HepG2 (cell line): ENCODE measurements around the gene CBFA2T2. TPM values are rescaled to one million over a fixed set of nuclear protein-coding genes. Genes with fewer than 3 reads are reported as not detected.

Experiments used
- GATAD1 ChIP-seq: IDR thresholded peaks from 2 replicates; pipeline ENCODE4 v1.6.1; 2016; ENCODE audit warnings: missing genetic modification reagents, missing compliant biosample characterization
- HOXA3 ChIP-seq: sonication (generic); formaldehyde crosslinking; IDR thresholded peaks from 2 replicates; pipeline ENCODE4 v1.5.0; 2020; ENCODE audit warnings: missing genetic modification reagents
- IRX3 ChIP-seq: sonication (generic); formaldehyde crosslinking; IDR thresholded peaks from 2 replicates; pipeline ENCODE4 v1.8.1; 2023; ENCODE audit warnings: mild to moderate bottlenecking, low read depth, missing genetic modification reagents, borderline replicate concordance
- SOX5 ChIP-seq: IDR thresholded peaks from 2 replicates; pipeline ENCODE4 v1.6.1; 2016; ENCODE audit warnings: borderline replicate concordance
- ZFYVE20 ChIP-seq: sonication (generic); formaldehyde crosslinking; IDR thresholded peaks from 2 replicates; pipeline ENCODE4 v1.8.0; 2023; ENCODE audit warnings: low read depth, mild to moderate bottlenecking, moderate library complexity, missing genetic modification reagents, borderline replicate concordance
- ZMYM2 ChIP-seq: sonication (generic); formaldehyde crosslinking; IDR thresholded peaks from 2 replicates; pipeline ENCODE4 v1.8.0; 2022; ENCODE audit warnings: mild to moderate bottlenecking, missing genetic modification reagents
- ZNF543 ChIP-seq: sonication (generic); formaldehyde crosslinking; IDR thresholded peaks from 2 replicates; pipeline ENCODE4 v1.4.0; 2020; ENCODE audit warnings: mild to moderate bottlenecking, missing genetic modification reagents
- polyA plus RNA-seq, 8 experiments: library from polyadenylated mRNA; depleted of rRNA in 3 of 8; stranded (reverse) in 7 of 8; unstranded in 1 of 8; fragments of >200 nt; fragmentation: Illumina TruSeq in 4 of 8; extraction: Trizol in 4 of 8; gene quantifications; 2 replicates each; pipeline versions ENCODE4 v1.2.1 to v1.2.3, GENCODE V29; 2011 to 2016; ENCODE audit warnings: low read depth in 4 of 8, missing spikeins in 1 of 8, mixed read lengths in 1 of 8; ENCODE audit not compliant: insufficient read depth in 1 of 8
- total RNA-seq, 5 experiments: library from RNA; depleted of rRNA; stranded (reverse); fragments of >200 nt; fragmentation: Illumina TruSeq; extraction: Trizol; gene quantifications; 2 replicates each; pipeline ENCODE4 v1.2.3, GENCODE V29; 2016; ENCODE audit warnings: low read depth in 1 of 5
- TF ChIP-seq, protein P1 (sequence below): sonication (generic); formaldehyde crosslinking; IDR thresholded peaks from 2 replicates; pipeline ENCODE4 v1.4.0; 2020; ENCODE audit warnings: mild to moderate bottlenecking, missing genetic modification reagents, borderline replicate concordance
- TF ChIP-seq, protein P2 (sequence below): sonication (generic); formaldehyde crosslinking; IDR thresholded peaks from 2 replicates; pipeline ENCODE4 v1.5.1; 2020; ENCODE audit warnings: mild to moderate bottlenecking, missing genetic modification reagents, moderate library complexity
- TF ChIP-seq, protein P3 (sequence below): sonication (generic); formaldehyde crosslinking; IDR thresholded peaks from 2 replicates; pipeline ENCODE4 v1.4.0; 2020; ENCODE audit warnings: mild to moderate bottlenecking, missing genetic modification reagents

The CBFA2T2 gene
- total and polyA plus RNA-seq, 2 of the 13 experiments (the other 11 are each of a cell fraction or from before 2014, with no cell fraction given), result 6.3 to 21.2 TPM

DNA sequence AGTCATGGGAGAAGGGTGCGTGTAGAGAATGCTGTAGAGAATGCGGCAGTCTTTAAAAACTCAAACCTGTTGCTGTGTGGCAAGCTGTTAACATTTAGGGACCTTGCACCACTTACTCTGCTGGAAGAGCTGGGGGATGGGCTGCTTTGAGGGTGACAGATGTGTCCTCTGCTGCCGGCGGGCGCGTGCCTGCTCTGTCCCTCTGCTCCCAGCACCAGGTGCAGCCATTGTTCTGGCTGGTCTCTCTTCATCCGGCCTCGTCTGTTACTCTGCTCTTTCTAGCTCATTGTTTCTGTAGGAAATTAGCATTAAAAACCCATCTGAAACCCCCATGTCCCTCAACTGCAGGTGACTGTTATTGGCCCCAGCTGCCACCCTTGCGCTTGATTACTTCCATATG, 78.5 kb downstream of the CBFA2T2 start (continued):
- TF ChIP-seq IRX3 (CRISPR knock-in tag), result no peak
- no peak for TF ChIP-seq GATAD1
- TF ChIP-seq, protein P1, sequence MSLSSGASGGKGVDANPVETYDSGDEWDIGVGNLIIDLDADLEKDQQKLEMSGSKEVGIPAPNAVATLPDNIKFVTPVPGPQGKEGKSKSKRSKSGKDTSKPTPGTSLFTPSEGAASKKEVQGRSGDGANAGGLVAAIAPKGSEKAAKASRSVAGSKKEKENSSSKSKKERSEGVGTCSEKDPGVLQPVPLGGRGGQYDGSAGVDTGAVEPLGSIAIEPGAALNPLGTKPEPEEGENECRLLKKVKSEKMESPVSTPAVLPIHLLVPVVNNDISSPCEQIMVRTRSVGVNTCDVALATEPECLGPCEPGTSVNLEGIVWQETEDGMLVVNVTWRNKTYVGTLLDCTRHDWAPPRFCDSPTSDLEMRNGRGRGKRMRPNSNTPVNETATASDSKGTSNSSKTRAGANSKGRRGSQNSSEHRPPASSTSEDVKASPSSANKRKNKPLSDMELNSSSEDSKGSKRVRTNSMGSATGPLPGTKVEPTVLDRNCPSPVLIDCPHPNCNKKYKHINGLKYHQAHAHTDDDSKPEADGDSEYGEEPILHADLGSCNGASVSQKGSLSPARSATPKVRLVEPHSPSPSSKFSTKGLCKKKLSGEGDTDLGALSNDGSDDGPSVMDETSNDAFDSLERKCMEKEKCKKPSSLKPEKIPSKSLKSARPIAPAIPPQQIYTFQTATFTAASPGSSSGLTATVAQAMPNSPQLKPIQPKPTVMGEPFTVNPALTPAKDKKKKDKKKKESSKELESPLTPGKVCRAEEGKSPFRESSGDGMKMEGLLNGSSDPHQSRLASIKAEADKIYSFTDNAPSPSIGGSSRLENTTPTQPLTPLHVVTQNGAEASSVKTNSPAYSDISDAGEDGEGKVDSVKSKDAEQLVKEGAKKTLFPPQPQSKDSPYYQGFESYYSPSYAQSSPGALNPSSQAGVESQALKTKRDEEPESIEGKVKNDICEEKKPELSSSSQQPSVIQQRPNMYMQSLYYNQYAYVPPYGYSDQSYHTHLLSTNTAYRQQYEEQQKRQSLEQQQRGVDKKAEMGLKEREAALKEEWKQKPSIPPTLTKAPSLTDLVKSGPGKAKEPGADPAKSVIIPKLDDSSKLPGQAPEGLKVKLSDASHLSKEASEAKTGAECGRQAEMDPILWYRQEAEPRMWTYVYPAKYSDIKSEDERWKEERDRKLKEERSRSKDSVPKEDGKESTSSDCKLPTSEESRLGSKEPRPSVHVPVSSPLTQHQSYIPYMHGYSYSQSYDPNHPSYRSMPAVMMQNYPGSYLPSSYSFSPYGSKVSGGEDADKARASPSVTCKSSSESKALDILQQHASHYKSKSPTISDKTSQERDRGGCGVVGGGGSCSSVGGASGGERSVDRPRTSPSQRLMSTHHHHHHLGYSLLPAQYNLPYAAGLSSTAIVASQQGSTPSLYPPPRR (CRISPR knock-in tag), result no peak
- no peak for TF ChIP-seq ZMYM2
- TF ChIP-seq, protein P2, sequence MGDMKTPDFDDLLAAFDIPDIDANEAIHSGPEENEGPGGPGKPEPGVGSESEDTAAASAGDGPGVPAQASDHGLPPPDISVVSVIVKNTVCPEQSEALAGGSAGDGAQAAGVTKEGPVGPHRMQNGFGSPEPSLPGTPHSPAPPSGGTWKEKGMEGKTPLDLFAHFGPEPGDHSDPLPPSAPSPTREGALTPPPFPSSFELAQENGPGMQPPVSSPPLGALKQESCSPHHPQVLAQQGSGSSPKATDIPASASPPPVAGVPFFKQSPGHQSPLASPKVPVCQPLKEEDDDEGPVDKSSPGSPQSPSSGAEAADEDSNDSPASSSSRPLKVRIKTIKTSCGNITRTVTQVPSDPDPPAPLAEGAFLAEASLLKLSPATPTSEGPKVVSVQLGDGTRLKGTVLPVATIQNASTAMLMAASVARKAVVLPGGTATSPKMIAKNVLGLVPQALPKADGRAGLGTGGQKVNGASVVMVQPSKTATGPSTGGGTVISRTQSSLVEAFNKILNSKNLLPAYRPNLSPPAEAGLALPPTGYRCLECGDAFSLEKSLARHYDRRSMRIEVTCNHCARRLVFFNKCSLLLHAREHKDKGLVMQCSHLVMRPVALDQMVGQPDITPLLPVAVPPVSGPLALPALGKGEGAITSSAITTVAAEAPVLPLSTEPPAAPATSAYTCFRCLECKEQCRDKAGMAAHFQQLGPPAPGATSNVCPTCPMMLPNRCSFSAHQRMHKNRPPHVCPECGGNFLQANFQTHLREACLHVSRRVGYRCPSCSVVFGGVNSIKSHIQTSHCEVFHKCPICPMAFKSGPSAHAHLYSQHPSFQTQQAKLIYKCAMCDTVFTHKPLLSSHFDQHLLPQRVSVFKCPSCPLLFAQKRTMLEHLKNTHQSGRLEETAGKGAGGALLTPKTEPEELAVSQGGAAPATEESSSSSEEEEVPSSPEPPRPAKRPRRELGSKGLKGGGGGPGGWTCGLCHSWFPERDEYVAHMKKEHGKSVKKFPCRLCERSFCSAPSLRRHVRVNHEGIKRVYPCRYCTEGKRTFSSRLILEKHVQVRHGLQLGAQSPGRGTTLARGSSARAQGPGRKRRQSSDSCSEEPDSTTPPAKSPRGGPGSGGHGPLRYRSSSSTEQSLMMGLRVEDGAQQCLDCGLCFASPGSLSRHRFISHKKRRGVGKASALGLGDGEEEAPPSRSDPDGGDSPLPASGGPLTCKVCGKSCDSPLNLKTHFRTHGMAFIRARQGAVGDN (CRISPR knock-in tag), result peak; percentile 57
- TF ChIP-seq, protein P3, sequence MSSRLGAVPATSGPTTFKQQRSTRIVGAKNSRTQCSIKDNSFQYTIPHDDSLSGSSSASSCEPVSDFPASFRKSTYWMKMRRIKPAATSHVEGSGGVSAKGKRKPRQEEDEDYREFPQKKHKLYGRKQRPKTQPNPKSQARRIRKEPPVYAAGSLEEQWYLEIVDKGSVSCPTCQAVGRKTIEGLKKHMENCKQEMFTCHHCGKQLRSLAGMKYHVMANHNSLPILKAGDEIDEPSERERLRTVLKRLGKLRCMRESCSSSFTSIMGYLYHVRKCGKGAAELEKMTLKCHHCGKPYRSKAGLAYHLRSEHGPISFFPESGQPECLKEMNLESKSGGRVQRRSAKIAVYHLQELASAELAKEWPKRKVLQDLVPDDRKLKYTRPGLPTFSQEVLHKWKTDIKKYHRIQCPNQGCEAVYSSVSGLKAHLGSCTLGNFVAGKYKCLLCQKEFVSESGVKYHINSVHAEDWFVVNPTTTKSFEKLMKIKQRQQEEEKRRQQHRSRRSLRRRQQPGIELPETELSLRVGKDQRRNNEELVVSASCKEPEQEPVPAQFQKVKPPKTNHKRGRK (CRISPR knock-in tag), result no peak
- TF ChIP-seq ZFYVE20 (CRISPR knock-in tag), result no peak
- TF ChIP-seq SOX5 (CRISPR knock-in tag), result peak; percentile 18; the same call in 1 of the 2 replicates
- peak; percentile 63; the same call in 1 of the 2 replicates for TF ChIP-seq HOXA3 (CRISPR knock-in tag)
- TF ChIP-seq ZNF543 (CRISPR knock-in tag), result 0 out of 2 replicates have a peak, but pooled peaks have one; percentile 43
